ENCODE results near the gene OGFOD1. TPM values are rescaled to one million over a fixed set of nuclear protein-coding genes. Genes with fewer than 3 reads are reported as not detected.
A peak's percentile ranks its signal among the peaks of the same experiment; 100 is the strongest.

Gene OGFOD1
- total and polyA plus RNA-seq, 2 of the 13 experiments (the other 11 are each of a cell fraction or from before 2014, with no cell fraction given) = 35.2 to 81.3 TPM

- TF ChIP-seq NFKBIZ (CRISPR knock-in tag; IDR thresholded peaks at IDR 0.05) (peak; percentile 37; the same call in 1 of the 2 replicates), RAD51 (IDR thresholded peaks at IDR 0.05; ENCODE audit: borderline replicate concordance) (no peak), MIXL1 (CRISPR knock-in tag; IDR thresholded peaks at IDR 0.05) (no peak), FOXC1 (CRISPR knock-in tag; IDR thresholded peaks at IDR 0.05; ENCODE audit: borderline replicate concordance) (peak; percentile 21; the same call in 1 of the 2 replicates), JDP2 (CRISPR knock-in tag; IDR thresholded peaks at IDR 0.05; ENCODE audit: borderline replicate concordance) (no peak), ELK4 (CRISPR knock-in tag; IDR thresholded peaks at IDR 0.05; ENCODE audit: borderline replicate concordance) (no peak), KDM5A (IDR thresholded peaks at IDR 0.05; ENCODE audit: borderline replicate concordance, low read length) (peak; percentile 49), ZBTB3 (CRISPR knock-in tag; IDR thresholded peaks at IDR 0.05; ENCODE audit: borderline replicate concordance, low read depth) (no peak), ZNF335 (CRISPR knock-in tag; IDR thresholded peaks at IDR 0.05) (no peak), ZNF296 (CRISPR knock-in tag; conservative IDR thresholded peaks at IDR 0.05) (0 out of 2 replicates have a peak, but pooled peaks have one; percentile 28), MED13 (CRISPR knock-in tag; IDR thresholded peaks at IDR 0.05) (0 out of 2 replicates have a peak, but pooled peaks have one; percentile 52), ZFP62 (CRISPR knock-in tag; IDR thresholded peaks at IDR 0.05) (no peak), RARG (CRISPR knock-in tag; IDR thresholded peaks at IDR 0.05; ENCODE audit: low read depth) (no peak), AHDC1 (CRISPR knock-in tag; IDR thresholded peaks at IDR 0.05; ENCODE audit: borderline replicate concordance) (no peak), ZNF724P (CRISPR knock-in tag; IDR thresholded peaks at IDR 0.05; ENCODE audit: borderline replicate concordance) (no peak), SIN3B (IDR thresholded peaks at IDR 0.05; ENCODE audit: low read length) (no peak), ZSCAN29 (CRISPR knock-in tag; conservative IDR thresholded peaks at IDR 0.05) (0 out of 2 replicates have a peak, but pooled peaks have one; percentile 3)
- TF ChIP-seq, protein P1, sequence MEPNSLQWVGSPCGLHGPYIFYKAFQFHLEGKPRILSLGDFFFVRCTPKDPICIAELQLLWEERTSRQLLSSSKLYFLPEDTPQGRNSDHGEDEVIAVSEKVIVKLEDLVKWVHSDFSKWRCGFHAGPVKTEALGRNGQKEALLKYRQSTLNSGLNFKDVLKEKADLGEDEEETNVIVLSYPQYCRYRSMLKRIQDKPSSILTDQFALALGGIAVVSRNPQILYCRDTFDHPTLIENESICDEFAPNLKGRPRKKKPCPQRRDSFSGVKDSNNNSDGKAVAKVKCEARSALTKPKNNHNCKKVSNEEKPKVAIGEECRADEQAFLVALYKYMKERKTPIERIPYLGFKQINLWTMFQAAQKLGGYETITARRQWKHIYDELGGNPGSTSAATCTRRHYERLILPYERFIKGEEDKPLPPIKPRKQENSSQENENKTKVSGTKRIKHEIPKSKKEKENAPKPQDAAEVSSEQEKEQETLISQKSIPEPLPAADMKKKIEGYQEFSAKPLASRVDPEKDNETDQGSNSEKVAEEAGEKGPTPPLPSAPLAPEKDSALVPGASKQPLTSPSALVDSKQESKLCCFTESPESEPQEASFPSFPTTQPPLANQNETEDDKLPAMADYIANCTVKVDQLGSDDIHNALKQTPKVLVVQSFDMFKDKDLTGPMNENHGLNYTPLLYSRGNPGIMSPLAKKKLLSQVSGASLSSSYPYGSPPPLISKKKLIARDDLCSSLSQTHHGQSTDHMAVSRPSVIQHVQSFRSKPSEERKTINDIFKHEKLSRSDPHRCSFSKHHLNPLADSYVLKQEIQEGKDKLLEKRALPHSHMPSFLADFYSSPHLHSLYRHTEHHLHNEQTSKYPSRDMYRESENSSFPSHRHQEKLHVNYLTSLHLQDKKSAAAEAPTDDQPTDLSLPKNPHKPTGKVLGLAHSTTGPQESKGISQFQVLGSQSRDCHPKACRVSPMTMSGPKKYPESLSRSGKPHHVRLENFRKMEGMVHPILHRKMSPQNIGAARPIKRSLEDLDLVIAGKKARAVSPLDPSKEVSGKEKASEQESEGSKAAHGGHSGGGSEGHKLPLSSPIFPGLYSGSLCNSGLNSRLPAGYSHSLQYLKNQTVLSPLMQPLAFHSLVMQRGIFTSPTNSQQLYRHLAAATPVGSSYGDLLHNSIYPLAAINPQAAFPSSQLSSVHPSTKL (CRISPR knock-in tag; IDR thresholded peaks at IDR 0.05) = 0 out of 2 replicates have a peak, but pooled peaks have one; percentile 2
These were observed 667 bp downstream of the OGFOD1 start (continued) for GRCh38 chr16:56451753-56452689.

Measured in HepG2 (cell line).